ENCODE measurements around the gene AVPR2. TPM values are rescaled to one million over a fixed set of nuclear protein-coding genes. Genes with fewer than 3 reads are reported as not detected.

AVPR2 gene
- total RNA-seq, 1 donor from 2014 or later: 4.8 TPM

DNA sequence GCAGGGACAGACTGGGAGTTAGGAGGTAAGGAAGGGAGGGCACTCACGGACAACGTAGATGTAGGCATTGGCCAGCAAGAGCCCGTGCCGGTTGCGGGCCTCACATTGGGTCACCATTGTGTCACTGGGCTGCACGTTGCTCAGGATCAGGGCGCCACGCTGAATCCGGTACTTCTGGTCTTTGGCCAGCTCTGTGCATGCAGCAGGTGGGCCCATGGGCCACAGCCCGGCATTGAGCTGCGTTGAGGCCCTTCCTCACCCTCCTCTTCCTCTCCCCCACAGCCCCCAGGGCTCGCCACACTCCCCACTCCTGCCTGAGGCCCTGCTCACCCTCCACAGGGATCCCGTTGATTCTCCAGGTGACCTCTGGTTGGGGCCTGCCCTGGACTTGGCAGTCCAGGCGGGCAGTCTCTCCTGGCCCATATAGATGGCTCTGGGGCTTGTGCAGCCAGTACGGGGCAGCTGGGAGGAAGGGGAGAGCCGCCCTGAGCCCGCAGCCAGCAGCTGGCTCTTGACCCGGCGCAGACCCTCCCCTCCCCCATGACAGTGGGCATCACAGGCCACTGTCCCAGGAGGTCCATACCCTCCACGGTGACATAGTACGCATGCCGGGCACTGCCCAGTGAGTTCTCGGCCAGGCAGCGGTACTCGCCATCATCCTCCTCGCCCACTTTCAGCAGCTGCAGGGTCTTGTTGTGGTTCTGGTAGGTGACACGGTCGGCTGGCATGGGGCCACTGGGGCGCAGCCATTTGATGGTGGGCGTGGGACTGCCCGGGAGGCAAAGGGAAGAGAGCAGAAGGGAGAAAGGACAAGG, 34.8 kb upstream of the AVPR2 start:
- H3K4me3 ChIP-seq: no peak overlapping the region
- intact Hi-C loops (cut with DNase I): no loop called here
- H3K36me3 ChIP-seq: no peaks in the 10 kb centered on the region
- no peak for DNase-seq (ENCODE audit: low spot score in 2 of 2)
- no peaks in the 10 kb centered on the region for H3K4me1 ChIP-seq
- H3K27ac ChIP-seq: no peak overlapping the region
- H3K27me3 ChIP-seq: no peaks in the 10 kb centered on the region
- TF ChIP-seq, protein P1, sequence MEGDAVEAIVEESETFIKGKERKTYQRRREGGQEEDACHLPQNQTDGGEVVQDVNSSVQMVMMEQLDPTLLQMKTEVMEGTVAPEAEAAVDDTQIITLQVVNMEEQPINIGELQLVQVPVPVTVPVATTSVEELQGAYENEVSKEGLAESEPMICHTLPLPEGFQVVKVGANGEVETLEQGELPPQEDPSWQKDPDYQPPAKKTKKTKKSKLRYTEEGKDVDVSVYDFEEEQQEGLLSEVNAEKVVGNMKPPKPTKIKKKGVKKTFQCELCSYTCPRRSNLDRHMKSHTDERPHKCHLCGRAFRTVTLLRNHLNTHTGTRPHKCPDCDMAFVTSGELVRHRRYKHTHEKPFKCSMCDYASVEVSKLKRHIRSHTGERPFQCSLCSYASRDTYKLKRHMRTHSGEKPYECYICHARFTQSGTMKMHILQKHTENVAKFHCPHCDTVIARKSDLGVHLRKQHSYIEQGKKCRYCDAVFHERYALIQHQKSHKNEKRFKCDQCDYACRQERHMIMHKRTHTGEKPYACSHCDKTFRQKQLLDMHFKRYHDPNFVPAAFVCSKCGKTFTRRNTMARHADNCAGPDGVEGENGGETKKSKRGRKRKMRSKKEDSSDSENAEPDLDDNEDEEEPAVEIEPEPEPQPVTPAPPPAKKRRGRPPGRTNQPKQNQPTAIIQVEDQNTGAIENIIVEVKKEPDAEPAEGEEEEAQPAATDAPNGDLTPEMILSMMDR (IDR thresholded peaks at IDR 0.05): no peak
- H3K9me3 ChIP-seq: no peaks in the 10 kb centered on the region

DNA sequence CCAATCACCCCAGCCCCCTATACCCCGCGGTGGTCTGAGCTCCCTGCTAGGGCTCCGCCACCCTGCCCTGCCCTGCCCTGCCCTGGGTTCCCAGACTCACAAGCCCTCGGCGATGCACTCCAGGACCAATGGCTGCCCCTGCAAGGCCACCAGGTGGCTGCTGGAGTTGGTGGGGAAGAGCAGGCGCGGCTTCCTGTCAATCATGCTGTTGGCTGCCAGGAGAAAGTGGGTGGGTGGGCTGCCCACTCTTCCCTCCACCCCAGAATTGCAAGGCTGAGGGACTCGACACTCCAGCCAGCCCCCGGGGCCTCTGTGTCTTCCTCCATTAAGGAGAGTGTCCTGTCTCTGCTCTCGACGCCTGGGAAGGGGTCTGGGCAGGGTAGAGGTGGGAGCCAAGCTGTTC, 34.2 kb upstream of the AVPR2 start:
- TF ChIP-seq, protein P1 (IDR thresholded peaks at IDR 0.05): no peak

DNA sequence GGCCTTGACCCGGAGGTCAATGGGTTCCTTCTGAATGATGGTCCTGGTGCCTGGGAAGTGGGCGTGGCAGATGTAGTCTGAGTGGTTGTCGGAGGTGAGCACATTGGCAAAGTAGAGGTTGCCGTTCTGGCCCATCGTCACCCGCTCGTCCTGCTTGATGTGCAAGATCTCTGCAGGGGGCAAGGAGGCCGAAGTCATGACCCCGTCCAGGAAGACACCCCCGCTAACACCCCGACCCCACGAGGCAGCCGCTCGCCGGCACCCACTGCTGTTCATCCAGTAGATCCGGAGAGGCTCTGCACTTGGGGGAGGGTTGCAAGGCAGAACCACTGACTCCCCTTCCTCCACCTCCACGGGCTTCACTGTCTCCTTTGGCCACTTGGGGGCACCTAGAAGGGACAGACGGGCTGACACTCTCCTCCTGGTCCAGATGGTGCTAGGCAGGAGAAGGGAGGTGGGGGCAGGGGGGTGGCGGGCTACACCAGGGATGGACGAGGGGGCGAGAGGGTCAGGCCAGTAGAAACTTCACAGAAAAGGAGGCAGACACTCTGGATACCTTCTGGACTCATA, 33.6 kb upstream of the AVPR2 start:
- H3K4me1 ChIP-seq: no peaks in the 10 kb centered on the region
- no peak overlapping the region for H3K27ac ChIP-seq
- intact Hi-C loops (cut with DNase I): no loop called here
- H3K4me3 ChIP-seq: no peak overlapping the region
- H3K9me3 ChIP-seq: no peaks in the 10 kb centered on the region
- no peaks in the 10 kb centered on the region for H3K27me3 ChIP-seq
- DNase-seq (ENCODE audit: low spot score in 2 of 2): no peak
- TF ChIP-seq, protein P1 (IDR thresholded peaks at IDR 0.05): no peak
- no peaks in the 10 kb centered on the region for H3K36me3 ChIP-seq

More for the DNA sequence above, 34.2 kb upstream of the AVPR2 start:
- H3K27ac ChIP-seq: no peak overlapping the region
- no peaks in the 10 kb centered on the region for H3K4me1 ChIP-seq
- H3K27me3 ChIP-seq: no peaks in the 10 kb centered on the region
- no peak for DNase-seq (ENCODE audit: low spot score in 2 of 2)
- no peaks in the 10 kb centered on the region for H3K9me3 ChIP-seq
- no peak overlapping the region for H3K4me3 ChIP-seq
- intact Hi-C loops (cut with DNase I): no loop called here
- no peaks in the 10 kb centered on the region for H3K36me3 ChIP-seq

DNA sequence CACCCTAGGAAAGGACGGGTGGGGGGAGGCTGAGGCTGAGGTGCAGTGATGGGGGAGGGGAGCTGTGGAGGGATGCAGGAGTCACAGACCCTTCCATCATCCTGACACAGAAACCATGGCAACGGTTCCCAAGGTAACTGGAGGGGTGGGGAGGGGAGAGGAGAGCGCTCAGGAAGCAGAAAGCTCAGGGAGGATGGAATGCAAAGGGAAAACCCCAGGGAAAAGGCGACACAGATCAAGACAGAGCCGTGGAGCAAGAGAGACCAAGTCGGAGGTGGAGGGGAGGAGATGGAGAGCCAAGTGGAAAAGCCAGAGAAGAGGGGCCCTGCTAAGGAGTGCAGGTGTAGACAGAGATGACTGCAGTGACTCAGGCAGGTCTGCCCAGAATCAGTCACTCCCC, 33.0 kb upstream of the AVPR2 start:
- Histone ChIP-seq H3K9me3 (no peaks in the 10 kb centered on the region), H3K4me3 (no peak overlapping the region), H3K36me3 (no peaks in the 10 kb centered on the region), H3K27ac (no peak overlapping the region), H3K4me1 (no peaks in the 10 kb centered on the region), H3K27me3 (no peaks in the 10 kb centered on the region)
- intact Hi-C loops (cut with DNase I): no loop called here
- DNase-seq (ENCODE audit: low spot score in 2 of 2): no peak
- TF ChIP-seq, protein P1 (IDR thresholded peaks at IDR 0.05): no peak

DNA sequence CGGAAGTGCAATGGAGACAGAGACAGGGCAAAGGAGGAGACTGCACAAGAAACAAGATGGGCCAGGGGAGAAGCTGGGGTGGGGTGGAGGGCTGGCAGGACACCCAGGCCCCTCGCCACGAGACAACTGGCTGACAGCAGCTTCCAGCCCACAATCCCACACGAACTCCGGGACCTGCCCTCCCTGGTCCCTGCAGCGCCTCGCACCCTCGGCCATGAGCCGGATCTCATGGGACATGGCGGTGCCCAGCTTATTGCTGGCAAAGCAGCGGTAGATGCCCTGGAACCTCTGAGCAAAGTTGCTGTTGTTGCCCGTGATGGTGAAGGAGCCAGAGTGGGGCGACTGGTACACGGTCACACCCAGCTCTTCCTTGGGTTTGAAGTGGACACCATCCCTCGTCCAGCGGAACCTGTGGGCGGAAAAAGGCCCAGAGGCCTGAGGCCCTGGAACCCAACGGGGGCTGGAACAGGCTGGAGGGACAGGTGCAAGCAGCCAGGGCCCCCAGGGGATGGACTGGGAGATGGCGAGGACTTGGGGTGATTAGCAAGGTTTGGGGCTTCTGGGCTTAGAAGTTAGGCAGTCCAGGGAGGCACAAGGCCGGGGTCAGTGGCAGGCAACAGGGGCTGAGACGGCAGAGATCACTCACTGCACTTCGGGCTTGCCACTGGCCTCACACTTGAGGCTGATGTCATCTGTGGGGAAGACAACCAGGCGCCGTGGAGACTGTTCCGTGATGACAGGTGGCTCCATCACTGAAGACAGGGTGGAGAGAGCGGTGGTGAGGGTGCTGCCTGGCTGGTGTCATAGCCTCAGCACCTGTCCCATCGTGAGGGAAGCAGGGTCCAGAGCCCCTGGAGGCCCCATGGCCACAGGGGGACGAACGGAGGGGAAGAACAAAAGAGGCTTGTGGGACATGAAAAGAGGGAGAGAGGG, 32.3 kb upstream of the AVPR2 start:
- intact Hi-C loops (cut with DNase I): no loop called here
- no peaks in the 10 kb centered on the region for H3K27me3 ChIP-seq
- H3K4me3 ChIP-seq: no peak overlapping the region

More for the DNA sequence above, 32.3 kb upstream of the AVPR2 start:
- no peaks in the 10 kb centered on the region for H3K9me3 ChIP-seq
- no peak overlapping the region for H3K27ac ChIP-seq
- no peak for DNase-seq (ENCODE audit: low spot score in 2 of 2)
- no peaks in the 10 kb centered on the region for H3K4me1 ChIP-seq
- no peaks in the 10 kb centered on the region for H3K36me3 ChIP-seq
- TF ChIP-seq, protein P1 (IDR thresholded peaks at IDR 0.05): no peak
